ENCODE measurements around the gene ATXN1. TPM values are rescaled to one million over a fixed set of nuclear protein-coding genes. Genes with fewer than 3 reads are reported as not detected.
"Not testable (repeated sequence)": the region's sequence is repeated elsewhere in the genome, so short reads cannot be mapped to it uniquely, and the experiment has no call there.

ATXN1 gene
- total RNA-seq, 1 experiment from 2014 or later = 10.4 TPM

- DNase-seq (ENCODE audit: low read depth) = no peak
These were observed 358.7 kb downstream of the ATXN1 start for GRCh38 chr6:16402581-16402900.

GRCh38 chr6:16400248-16400760 is 361.0 kb downstream of the ATXN1 start:
- DNase-seq (ENCODE audit: low read depth) = no peak

DNA sequence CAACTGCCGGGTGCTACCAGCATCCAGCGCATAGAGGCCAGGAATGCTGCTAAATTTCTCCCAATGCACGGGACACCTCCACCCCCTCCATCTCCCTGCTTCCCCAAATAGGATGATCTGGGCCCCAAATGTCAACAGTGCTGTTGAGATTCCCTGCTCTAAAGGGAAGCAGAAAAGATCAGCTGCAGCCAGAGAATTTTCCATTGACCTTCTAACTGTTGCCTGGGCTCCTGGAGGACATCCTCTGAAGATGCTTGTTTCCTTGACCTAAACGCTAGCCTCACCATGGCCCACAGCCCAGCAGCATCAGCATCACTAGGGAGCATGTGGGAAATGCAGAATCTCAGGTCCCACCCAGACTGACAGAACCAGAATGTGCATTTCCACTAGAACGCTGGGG is 361.6 kb downstream of the ATXN1 start:
- no peak for DNase-seq (ENCODE audit: low read depth)

DNA sequence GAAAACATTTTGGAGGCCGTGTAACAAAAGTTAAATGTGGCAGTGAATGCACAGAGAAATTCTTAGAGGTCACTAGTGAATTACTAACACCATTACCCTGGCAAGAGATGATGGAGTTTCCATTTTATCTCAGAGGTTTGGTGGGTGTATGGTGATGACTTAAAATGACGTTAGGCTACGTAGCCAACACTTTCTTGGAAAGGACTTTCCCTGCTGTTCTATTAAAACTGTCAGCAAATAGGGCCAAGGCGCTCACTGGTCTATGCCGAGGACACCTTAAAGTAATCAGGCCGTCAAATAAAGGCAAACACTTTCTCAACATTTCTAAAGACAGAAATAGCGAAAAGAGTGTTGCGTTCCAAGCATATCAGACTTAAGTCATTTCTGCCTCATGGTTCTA is 362.1 kb downstream of the ATXN1 start:
- DNase-seq (ENCODE audit: low read depth) = no peak

GRCh38 chr6:16398587-16398986 is 362.7 kb downstream of the ATXN1 start:
- DNase-seq (ENCODE audit: low read depth) = no peak

DNA sequence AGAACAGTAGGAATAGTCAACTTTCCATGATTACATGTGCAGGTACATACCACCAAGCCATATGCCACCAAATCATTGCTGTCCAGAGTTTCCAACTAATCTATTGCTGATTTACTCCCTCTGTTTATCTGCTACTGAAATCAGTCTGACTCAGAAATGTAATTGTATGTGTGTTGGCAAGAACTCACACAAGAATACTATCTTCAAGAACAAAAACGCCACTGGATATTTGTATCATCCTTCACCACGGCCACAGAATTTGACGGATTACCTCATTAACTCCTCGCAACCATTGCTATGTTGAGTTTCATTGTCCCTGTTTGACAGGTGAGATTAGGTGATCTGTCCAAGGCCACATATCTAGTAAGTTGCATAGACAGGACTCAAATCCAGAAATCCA is 363.6 kb downstream of the ATXN1 start:
- no peak for DNase-seq (ENCODE audit: low read depth)

DNA sequence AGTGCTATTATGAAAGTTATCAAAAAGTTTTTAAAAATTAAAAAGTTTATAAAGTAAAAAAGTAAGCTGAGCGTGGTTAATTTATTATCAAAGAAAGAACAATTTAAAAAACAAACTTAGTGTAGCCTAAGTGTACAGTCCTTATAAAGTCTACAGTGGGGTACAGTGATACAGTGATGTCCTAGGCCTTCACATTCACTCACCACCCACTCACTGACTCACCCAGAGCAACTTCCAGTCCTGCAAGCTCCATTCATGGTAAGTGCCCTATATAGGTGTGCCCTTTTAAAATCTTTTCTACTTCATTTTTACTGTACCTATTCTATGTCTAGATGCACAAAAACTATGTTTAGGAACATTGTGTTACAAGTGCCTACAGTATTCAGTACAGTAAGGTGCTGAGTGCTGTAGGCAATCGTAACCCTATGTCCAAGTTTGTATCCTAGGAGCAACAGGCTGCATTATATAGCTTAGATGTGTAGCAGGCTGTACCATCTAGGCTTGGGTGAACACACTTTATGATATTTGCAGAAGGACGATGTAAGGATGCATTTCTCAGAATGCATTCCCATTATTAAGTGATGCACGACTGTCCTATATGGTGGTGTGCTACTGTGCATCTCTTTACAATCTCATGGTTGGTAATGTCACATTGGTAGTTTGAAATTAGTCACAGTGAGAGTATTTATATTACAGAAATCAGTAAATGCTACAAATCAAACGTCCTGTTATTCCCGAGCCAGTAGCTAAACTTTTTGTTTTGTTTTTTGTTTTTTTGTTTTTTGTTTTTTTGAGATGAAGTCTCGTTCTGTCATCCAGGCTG is 364.6 kb downstream of the ATXN1 start:
- DNase-seq (ENCODE audit: low read depth) = no peak

- no peak for DNase-seq (ENCODE audit: low read depth)
These were observed 366.6 kb downstream of the ATXN1 start for GRCh38 chr6:16394632-16395031.

GRCh38 chr6:16393326-16393725 is 367.9 kb downstream of the ATXN1 start:
- no peak for DNase-seq (ENCODE audit: low read depth)

GRCh38 chr6:16392010-16392409 is 369.2 kb downstream of the ATXN1 start:
- no peak for DNase-seq (ENCODE audit: low read depth)

DNA sequence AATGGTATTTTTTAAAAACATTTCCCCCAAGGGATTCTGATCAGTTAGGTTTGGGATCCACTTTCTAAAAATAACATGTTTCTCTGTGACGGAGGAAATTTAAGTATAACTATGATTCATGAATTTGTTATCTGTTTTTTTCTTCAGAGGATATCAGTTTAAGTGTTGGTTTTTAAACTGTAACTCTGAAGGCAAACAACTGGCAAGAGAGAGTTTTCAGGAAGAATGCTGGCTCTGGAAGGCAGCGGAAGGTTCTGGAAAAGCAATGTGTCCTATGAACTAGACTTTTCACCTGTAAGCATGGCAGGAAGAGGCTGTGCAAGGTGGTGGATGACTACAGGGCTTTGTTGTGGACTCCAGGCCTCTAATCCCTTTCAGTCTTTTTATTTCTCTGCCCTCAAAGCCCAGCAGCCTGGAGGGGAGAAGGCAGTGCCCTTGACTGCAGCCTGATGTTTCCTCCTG is 369.8 kb downstream of the ATXN1 start:
- no peak for DNase-seq (ENCODE audit: low read depth)

DNA sequence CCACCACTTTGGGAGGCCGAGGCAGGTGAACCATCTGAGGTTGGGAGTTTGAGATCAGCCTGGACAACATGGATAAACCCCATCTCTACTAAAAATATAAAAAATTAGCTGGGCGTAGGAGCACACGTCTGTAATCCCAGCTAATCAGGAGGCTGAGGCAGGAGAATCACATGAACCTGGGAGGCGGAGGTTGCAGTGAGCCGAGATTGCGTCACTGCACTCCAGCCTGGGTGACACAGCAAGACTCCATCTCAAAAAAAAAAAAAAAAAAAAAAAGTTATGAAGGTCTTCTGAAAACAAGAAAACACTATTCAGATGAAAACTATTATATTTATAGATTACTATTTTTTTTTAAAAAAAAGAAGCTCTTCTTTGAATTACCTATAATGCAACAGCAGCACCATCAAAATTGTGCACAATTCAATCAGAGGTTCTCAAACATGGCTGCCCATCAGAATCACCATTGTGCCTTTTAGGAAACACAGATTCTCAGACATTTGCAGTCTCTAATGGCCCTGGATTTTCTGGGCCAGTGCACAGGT is 370.3 kb downstream of the ATXN1 start:
- DNase-seq (ENCODE audit: low read depth) = not testable (repeated sequence)

- no peak for DNase-seq (ENCODE audit: low read depth)
These were observed 371.6 kb downstream of the ATXN1 start for GRCh38 chr6:16389642-16390041.

DNA sequence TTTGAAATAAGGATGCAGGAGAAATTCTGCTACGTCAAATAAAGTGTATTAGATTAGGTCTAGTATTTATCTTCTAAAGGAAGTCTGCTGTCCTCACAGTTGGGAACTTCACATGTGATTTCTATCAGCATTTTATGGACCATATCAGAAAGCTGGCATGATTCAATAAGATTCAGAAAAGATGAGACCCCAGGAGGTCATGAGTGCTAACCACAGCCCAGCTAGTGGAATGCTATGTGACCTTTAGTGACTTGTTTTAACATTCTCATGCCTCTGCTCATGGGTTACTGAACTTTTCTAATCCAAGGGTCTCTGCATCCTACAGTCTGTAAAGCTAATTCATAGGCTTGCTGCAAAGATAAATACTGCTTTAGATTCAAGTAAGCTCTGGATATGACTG is 372.8 kb downstream of the ATXN1 start:
- no peak for DNase-seq (ENCODE audit: low read depth)

- DNase-seq (ENCODE audit: low read depth) = no peak
These were observed 375.2 kb downstream of the ATXN1 start for GRCh38 chr6:16386057-16386456.

DNA sequence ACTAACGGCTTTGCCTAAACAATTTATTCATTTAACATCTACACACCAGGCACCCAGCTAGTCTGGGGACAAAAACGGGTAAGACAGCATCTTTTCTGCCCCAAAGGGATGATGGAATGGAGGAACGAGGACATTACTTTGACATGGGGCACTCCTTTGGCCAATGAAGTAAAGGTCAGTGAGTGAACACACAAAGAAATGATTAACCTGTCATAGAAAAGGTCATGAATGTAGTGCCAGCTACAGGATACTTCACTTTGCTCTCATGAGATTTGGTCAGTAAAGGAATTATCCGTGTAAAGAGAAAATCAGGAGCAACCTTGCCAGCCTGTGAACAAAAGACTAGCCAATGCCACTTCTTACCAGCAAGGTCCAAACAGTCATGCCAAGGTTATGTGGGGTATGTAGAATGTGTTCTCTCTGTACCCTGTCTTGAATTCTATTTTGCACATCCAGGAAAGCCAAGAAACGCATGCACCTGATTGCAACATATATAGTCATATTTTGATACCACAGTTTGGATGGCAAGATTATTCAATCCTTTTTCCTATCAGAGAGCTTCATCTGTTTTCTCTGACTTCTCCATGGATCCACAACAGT is 377.6 kb downstream of the ATXN1 start:
- DNase-seq (ENCODE audit: low read depth) = no peak

DNA sequence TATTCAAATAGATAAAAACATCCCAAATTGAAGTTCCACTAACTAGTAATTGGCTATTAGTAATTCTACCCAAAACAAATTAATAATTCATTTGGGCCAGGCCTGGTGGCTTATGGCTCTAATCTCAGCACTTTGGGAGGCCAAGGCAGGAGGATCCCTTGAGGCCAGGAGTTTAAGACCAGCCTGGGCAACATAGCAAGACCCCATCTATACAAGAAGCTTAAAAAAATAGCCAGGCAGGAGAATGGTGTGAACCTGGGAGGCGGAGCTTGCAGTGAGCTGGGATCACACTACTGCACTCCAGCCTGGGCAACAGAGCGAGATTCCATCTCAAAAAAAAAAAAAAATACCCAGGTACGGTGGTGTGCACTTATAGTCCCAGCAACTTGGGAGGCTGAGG is 379.3 kb downstream of the ATXN1 start:
- DNase-seq (ENCODE audit: low read depth) = not testable (repeated sequence)

DNA sequence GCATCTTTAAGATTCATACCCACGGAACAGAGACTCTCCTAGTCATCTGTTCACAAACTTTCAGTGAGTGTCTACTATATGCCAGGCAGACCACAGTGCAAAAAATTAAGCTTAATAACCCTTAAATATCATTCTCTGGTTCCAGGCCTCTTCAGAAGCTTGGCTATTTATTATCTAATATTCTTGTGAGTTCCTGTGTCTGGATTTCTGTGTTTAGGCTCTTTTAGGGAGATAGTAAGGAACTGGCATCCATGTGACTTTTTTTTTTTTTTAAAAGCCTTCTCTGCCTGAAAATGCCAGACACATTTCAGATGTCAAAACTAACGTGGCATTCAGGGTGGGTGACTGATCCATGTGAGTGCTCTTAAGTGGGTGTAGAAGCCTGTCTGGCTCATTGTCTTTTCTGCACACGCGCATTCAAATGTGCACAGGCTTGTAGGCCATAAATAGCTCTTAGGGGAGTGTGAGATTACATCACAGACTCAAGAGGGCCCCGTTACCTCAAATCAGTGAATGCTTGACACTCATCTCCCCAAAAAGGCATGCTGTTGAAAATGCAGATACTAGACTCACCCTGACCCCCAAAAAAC is 380.9 kb downstream of the ATXN1 start:
- DNase-seq (ENCODE audit: low read depth) = no peak

GRCh38 chr6:16378360-16378759 is 382.9 kb downstream of the ATXN1 start:
- not testable (repeated sequence) for DNase-seq (ENCODE audit: low read depth)

DNA sequence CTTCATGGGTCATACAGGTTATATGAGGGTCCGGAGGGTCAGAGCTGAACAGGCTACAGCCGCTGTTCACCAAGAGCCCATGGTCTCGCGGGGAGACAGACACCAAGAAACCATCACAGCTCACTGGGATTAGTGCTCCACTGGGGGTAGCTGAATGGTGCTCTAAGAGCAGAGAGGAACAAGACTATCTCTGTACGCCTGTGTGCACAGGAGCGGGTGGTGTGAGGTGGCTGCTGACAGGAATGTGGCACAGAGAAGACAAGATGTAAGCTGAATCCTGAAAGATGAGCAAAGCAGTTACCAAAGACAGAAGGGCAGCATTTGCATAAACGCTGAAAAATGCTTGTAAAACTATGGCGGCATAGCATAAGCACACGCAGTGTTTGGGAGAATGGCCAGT is 383.8 kb downstream of the ATXN1 start:
- no peak for DNase-seq (ENCODE audit: low read depth)

DNA sequence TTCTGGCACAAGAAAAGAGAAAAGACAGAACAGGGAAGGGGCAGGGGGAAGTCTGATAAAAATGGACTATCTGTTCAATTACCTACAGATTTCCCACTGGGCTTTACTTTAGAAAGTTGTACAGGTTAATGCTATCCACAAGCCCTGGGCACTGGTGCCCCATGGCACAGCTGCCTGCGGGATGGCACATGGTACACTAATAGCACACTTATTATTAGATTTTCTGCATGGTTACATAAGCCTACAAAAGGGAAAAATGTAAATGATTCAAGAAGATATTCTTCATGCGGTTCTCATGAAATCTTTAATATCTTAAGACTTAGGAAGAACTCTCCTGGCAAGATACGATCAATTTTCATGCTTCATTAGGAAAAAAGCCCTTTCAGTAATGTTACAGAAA is 385.4 kb downstream of the ATXN1 start:
- DNase-seq (ENCODE audit: low read depth) = no peak

DNA sequence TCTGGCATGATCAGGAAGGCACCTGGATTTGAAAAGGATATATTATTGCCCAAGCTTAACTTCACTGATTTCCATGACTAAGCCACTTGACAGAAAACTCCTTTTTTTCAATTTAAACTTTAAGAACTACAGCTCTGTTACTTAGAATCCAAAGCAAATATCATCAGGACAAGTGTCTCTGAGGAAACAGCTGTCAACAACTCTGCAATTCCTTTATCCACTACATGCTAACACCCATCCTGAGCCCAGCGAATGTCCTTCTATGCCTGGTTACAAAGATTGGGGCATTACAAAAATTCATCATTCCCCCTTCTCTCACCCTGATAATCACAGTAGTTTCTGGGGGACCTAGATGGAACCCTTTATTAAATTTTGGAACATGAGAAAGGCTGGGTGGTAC is 386.1 kb downstream of the ATXN1 start:
- no peak for DNase-seq (ENCODE audit: low read depth)

Data from HT1080 (cell line).